ENCODE measurements around the gene ZNF598. TPM values are rescaled to one million over a fixed set of nuclear protein-coding genes. Genes with fewer than 3 reads are reported as not detected.

Gene ZNF598
- polyA plus RNA-seq, 1 of the 3 experiments (the other 2 are of a cell fraction): 47.8 TPM

GRCh38 chr16:1998852-1999801 lies 10.5 kb downstream of the ZNF598 start:
- Histone ChIP-seq H3K9ac (no peak overlapping the region), H3K27ac (ENCODE audit: low read depth in 2 of 2, low read length in 1 of 2) (no peak overlapping the region), H3K9me3 (no peaks in the 10 kb centered on the region), H3K36me3 (replicated peaks in 1 of 2; ENCODE audit: control insufficient read depth in 1 of 2, insufficient read depth in 2 of 2, low read length in 1 of 2) (peaks cover 8 to 58% of the 10 kb centered on the region in 2 experiments), H3K9me2 (no peaks in the 10 kb centered on the region), H2AFZ (ENCODE audit: low read depth) (no peak overlapping the region), H3K79me2 (ENCODE audit: insufficient read depth) (peaks cover 22% of the 10 kb centered on the region; the same call in 1 of the 2 replicates), H4K20me1 (ENCODE audit: insufficient read depth) (peaks cover 23% of the 10 kb centered on the region), H3F3A (replicated peaks; ENCODE audit: insufficient read depth) (peaks cover 19% of the 10 kb centered on the region), H3K27me3 (ENCODE audit: insufficient read depth) (no peaks in the 10 kb centered on the region), H3K4me3 (ENCODE audit: low read depth in 2 of 2, low read length in 1 of 2) (no peak overlapping the region), H3K4me1 (ENCODE audit: control insufficient read depth in 1 of 2, insufficient read depth in 2 of 2, low read depth in 1 of 2, low read length in 1 of 2) (peaks cover 2 to 7% of the 10 kb centered on the region in 2 experiments; a peak in 1 of 4 replicates), H3K4me2 (no peak overlapping the region)
- no peak for DNase-seq
- POLR2A ChIA-PET: interaction anchor here (1.2 kb wide), 1 partner anchor 9 kb away, joined by 3 read pairs; no protein-coding TSS in a partner anchor
- CTCF ChIA-PET: interaction anchor here (1.0 to 1.5 kb wide), 3 partner anchors 9 to 141 kb away, joined by 3 to 4 read pairs (median 4); partner anchors contain the start of gene SYNGR3
- TF ChIP-seq CHD2 (IDR thresholded peaks at IDR 0.05; ENCODE audit: low read length, partially characterized antibody) (no peak), TCF12 (IDR thresholded peaks at IDR 0.05) (no peak), MXI1 (IDR thresholded peaks at IDR 0.05; ENCODE audit: low read depth, low read length) (no peak), RFX5 (IDR thresholded peaks at IDR 0.05; ENCODE audit: low read length) (no peak), GATA2 (CRISPR knock-in tag; IDR thresholded peaks at IDR 0.05) (no peak), EP300 (IDR thresholded peaks at IDR 0.05; ENCODE audit: borderline replicate concordance in 1 of 2, low read depth in 1 of 2, low read length in 1 of 2) (no peak), FOSL2 (IDR thresholded peaks at IDR 0.05; ENCODE audit: borderline replicate concordance, low read depth) (no peak), JUND (IDR thresholded peaks at IDR 0.05) (no peak), NRF1 (IDR thresholded peaks at IDR 0.05; ENCODE audit: low read depth, low read length) (no peak), NFIC (IDR thresholded peaks at IDR 0.05; ENCODE audit: borderline replicate concordance) (no peak), MAX (IDR thresholded peaks at IDR 0.05; ENCODE audit: low read depth) (no peak), FOXM1 (IDR thresholded peaks at IDR 0.05; ENCODE audit: low read depth) (no peak), RAD21 (IDR thresholded peaks at IDR 0.05; ENCODE audit: low read length) (no peak), USF1 (IDR thresholded peaks at IDR 0.05; ENCODE audit: borderline replicate concordance, low read depth) (no peak)
- TF ChIP-seq, protein P1, sequence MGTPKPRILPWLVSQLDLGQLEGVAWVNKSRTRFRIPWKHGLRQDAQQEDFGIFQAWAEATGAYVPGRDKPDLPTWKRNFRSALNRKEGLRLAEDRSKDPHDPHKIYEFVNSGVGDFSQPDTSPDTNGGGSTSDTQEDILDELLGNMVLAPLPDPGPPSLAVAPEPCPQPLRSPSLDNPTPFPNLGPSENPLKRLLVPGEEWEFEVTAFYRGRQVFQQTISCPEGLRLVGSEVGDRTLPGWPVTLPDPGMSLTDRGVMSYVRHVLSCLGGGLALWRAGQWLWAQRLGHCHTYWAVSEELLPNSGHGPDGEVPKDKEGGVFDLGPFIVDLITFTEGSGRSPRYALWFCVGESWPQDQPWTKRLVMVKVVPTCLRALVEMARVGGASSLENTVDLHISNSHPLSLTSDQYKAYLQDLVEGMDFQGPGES (IDR thresholded peaks at IDR 0.05; ENCODE audit: low read depth, low read length): no peak
- WGBS (ENCODE audit: low lambda C conversion rate): 87% methylated on average over 9 of the region's 39 CpGs

Data from SK-N-SH (cell line).